Tibial nerve (tissue), 4 donors: Measurements from ENCODE around the gene SNRNP40.

ENCODE experiments used
- CTCF ChIP-seq, 5 experiments: fragments of 200-600 bp in 3 of 5; fragments of 450-650 bp in 2 of 5; sonication (generic) in 3 of 5; IDR thresholded peaks; one replicate each; pipeline ENCODE4 v1.5.1; 2016 to 2019; ENCODE audit warnings: antibody characterized with exemption in 5 of 5, mild to moderate bottlenecking in 3 of 5, moderate library complexity in 2 of 5
- EP300 ChIP-seq, 2 donors: sonication (generic); formaldehyde crosslinking; IDR thresholded peaks; one replicate each; pipeline ENCODE4 v1.6.1; 2017; ENCODE audit warnings: antibody characterized with exemption in 2 of 2, mild to moderate bottlenecking in 1 of 2
- POLR2A ChIP-seq, 2 donors: fragments of 450-650 bp; IDR thresholded peaks; one replicate each; pipeline ENCODE4 v1.6.1; 2017; ENCODE audit warnings: antibody characterized with exemption in 2 of 2, mild to moderate bottlenecking in 2 of 2, moderate library complexity in 2 of 2

GRCh38 chr1:31215065-31215570, 81.5 kb downstream of the SNRNP40 start:
- TF ChIP-seq CTCF (IDR thresholded peaks at IDR 0.05), result no peak
- TF ChIP-seq POLR2A (IDR thresholded peaks at IDR 0.05), result no peak
- no peak for TF ChIP-seq EP300 (IDR thresholded peaks at IDR 0.05)
